ENCODE data around the gene CHST12.

- TF ChIP-seq CTCF (IDR thresholded peaks at IDR 0.05; ENCODE audit: insufficient read depth, low read length) = no peak
- no peak for TF ChIP-seq POLR2AphosphoS5 (IDR thresholded peaks at IDR 0.05; ENCODE audit: low read depth)
Observed at GRCh38 chr7:2443491-2443890, 40.1 kb downstream of the CHST12 start.
